ENCODE data around the gene SLAMF6. TPM values are rescaled to one million over a fixed set of nuclear protein-coding genes. Genes with fewer than 3 reads are reported as not detected.
A peak's percentile ranks its signal among the peaks of the same experiment; 100 is the strongest.
"Not testable (repeated sequence)": the region's sequence is repeated elsewhere in the genome, so short reads cannot be mapped to it uniquely, and the experiment has no call there.

The SLAMF6 gene
- total RNA-seq, 3 donors from 2014 or later = 19.4 to 26.6 (median 19.6) TPM

- peaks cover 27% of the 10 kb centered on the region for H3K36me3 Mint-ChIP-seq (ENCODE audit: insufficient read depth)
These were observed 39.4 kb downstream of the SLAMF6 start for GRCh38 chr1:160483505-160484185.

GRCh38 chr1:160481979-160482596, 41.0 kb downstream of the SLAMF6 start:
- Mint-ChIP-seq H3K4me1 (ENCODE audit: low read depth) (peaks cover 47% of the 10 kb centered on the region), H3K27me3 (ENCODE audit: low read depth) (no peaks in the 10 kb centered on the region), H3K9me3 (peaks cover 13% of the 10 kb centered on the region), H3K4me3 (no peak overlapping the region), H3K36me3 (ENCODE audit: insufficient read depth) (peaks cover 19% of the 10 kb centered on the region)
- ATAC-seq = no peak
- no peak for DNase-seq

More at GRCh38 chr1:160483505-160484185, 39.4 kb downstream of the SLAMF6 start:
- Mint-ChIP-seq H3K9me3 (peaks cover 13% of the 10 kb centered on the region), H3K4me1 (ENCODE audit: low read depth) (peaks cover 53% of the 10 kb centered on the region), H3K4me3 (no peak overlapping the region), H3K27me3 (ENCODE audit: low read depth) (no peaks in the 10 kb centered on the region)
- no peak for DNase-seq
- peak; percentile 51 to 58 for ATAC-seq

- H3K4me3 Mint-ChIP-seq; ATAC-seq; H3K27me3 Mint-ChIP-seq (ENCODE audit: low read depth); H3K36me3 Mint-ChIP-seq (ENCODE audit: insufficient read depth): not testable (repeated sequence)
- Mint-ChIP-seq H3K9me3 (peaks cover 13% of the 10 kb centered on the region), H3K4me1 (ENCODE audit: low read depth) (peaks cover 47% of the 10 kb centered on the region)
- peak; percentile 9 for DNase-seq
These were observed 42.3 kb downstream of the SLAMF6 start for GRCh38 chr1:160480781-160481180.

- H3K9me3 Mint-ChIP-seq = peaks cover 13% of the 10 kb centered on the region
- DNase-seq; H3K4me3 Mint-ChIP-seq; H3K27me3 Mint-ChIP-seq (ENCODE audit: low read depth); ATAC-seq; H3K36me3 Mint-ChIP-seq (ENCODE audit: insufficient read depth): not testable (repeated sequence)
- H3K4me1 Mint-ChIP-seq (ENCODE audit: low read depth) = peaks cover 40% of the 10 kb centered on the region
These were observed 44.0 kb downstream of the SLAMF6 start for GRCh38 chr1:160479091-160479490.

GRCh38 chr1:160474392-160475242, 48.4 kb downstream of the SLAMF6 start:
- H3K36me3 Mint-ChIP-seq (ENCODE audit: insufficient read depth) = no peaks in the 10 kb centered on the region
- ATAC-seq (peak; percentile 92 to 97), DNase-seq (no peak)
- no peak overlapping the region for H3K4me3 Mint-ChIP-seq
- peaks cover 4% of the 10 kb centered on the region for H3K9me3 Mint-ChIP-seq
- H3K27me3 Mint-ChIP-seq (ENCODE audit: low read depth) = no peaks in the 10 kb centered on the region
- peaks cover 7% of the 10 kb centered on the region for H3K4me1 Mint-ChIP-seq (ENCODE audit: low read depth)

- ATAC-seq = no peak
- no peaks in the 10 kb centered on the region for H3K27me3 Mint-ChIP-seq (ENCODE audit: low read depth)
- no peaks in the 10 kb centered on the region for H3K36me3 Mint-ChIP-seq (ENCODE audit: insufficient read depth)
- no peak overlapping the region for H3K4me3 Mint-ChIP-seq
- no peaks in the 10 kb centered on the region for H3K9me3 Mint-ChIP-seq
- no peak for DNase-seq
- H3K4me1 Mint-ChIP-seq (ENCODE audit: low read depth) = peaks cover 14% of the 10 kb centered on the region
These were observed 50.9 kb downstream of the SLAMF6 start for GRCh38 chr1:160472112-160472511.

GRCh38 chr1:160471253-160471652, 51.8 kb downstream of the SLAMF6 start:
- Mint-ChIP-seq H3K27me3 (ENCODE audit: low read depth) (no peaks in the 10 kb centered on the region), H3K9me3 (no peaks in the 10 kb centered on the region), H3K36me3 (ENCODE audit: insufficient read depth) (no peaks in the 10 kb centered on the region), H3K4me3 (no peak overlapping the region), H3K4me1 (ENCODE audit: low read depth) (peaks cover 22% of the 10 kb centered on the region)
- ATAC-seq (peak; percentile 35 to 36), DNase-seq (no peak)

GRCh38 chr1:160467576-160467975, 55.5 kb downstream of the SLAMF6 start:
- ATAC-seq (peak in 1 of 2 donors; percentile 30), DNase-seq (no peak)
- H3K27me3 Mint-ChIP-seq (ENCODE audit: low read depth) = no peaks in the 10 kb centered on the region
- no peak overlapping the region for H3K4me3 Mint-ChIP-seq
- H3K36me3 Mint-ChIP-seq (ENCODE audit: insufficient read depth) = no peaks in the 10 kb centered on the region
- H3K4me1 Mint-ChIP-seq (ENCODE audit: low read depth) = peaks cover 50% of the 10 kb centered on the region
- H3K9me3 Mint-ChIP-seq = no peaks in the 10 kb centered on the region

- peaks cover 53% of the 10 kb centered on the region for H3K4me1 Mint-ChIP-seq (ENCODE audit: low read depth)
- DNase-seq (no peak), ATAC-seq (no peak)
- H3K27me3 Mint-ChIP-seq (ENCODE audit: low read depth) = no peaks in the 10 kb centered on the region
- H3K4me3 Mint-ChIP-seq = no peak overlapping the region
- H3K9me3 Mint-ChIP-seq = no peaks in the 10 kb centered on the region
- H3K36me3 Mint-ChIP-seq (ENCODE audit: insufficient read depth) = no peaks in the 10 kb centered on the region
These were observed 56.1 kb downstream of the SLAMF6 start for GRCh38 chr1:160466961-160467360.

- Mint-ChIP-seq H3K9me3 (no peaks in the 10 kb centered on the region), H3K4me3 (no peak overlapping the region), H3K4me1 (ENCODE audit: low read depth) (peaks cover 68% of the 10 kb centered on the region), H3K27me3 (ENCODE audit: low read depth) (no peaks in the 10 kb centered on the region), H3K36me3 (ENCODE audit: insufficient read depth) (no peaks in the 10 kb centered on the region)
- ATAC-seq (no peak), DNase-seq (no peak)
These were observed 57.9 kb downstream of the SLAMF6 start for GRCh38 chr1:160465123-160465522.

GRCh38 chr1:160460683-160461287, 62.3 kb downstream of the SLAMF6 start:
- peak; percentile 76 to 77 for ATAC-seq
- H3K4me1 Mint-ChIP-seq (ENCODE audit: low read depth) = peaks cover 78% of the 10 kb centered on the region
- DNase-seq = peak; percentile 29
- no peaks in the 10 kb centered on the region for H3K36me3 Mint-ChIP-seq (ENCODE audit: insufficient read depth)
- peak overlapping the region; percentile 69 for H3K4me3 Mint-ChIP-seq
- no peaks in the 10 kb centered on the region for H3K27me3 Mint-ChIP-seq (ENCODE audit: low read depth)
- H3K9me3 Mint-ChIP-seq = no peaks in the 10 kb centered on the region

GRCh38 chr1:160460214-160460642, 62.8 kb downstream of the SLAMF6 start:
- Mint-ChIP-seq H3K4me3 (peak overlapping the region; percentile 69), H3K27me3 (ENCODE audit: low read depth) (no peaks in the 10 kb centered on the region), H3K4me1 (ENCODE audit: low read depth) (peaks cover 79% of the 10 kb centered on the region), H3K9me3 (no peaks in the 10 kb centered on the region), H3K36me3 (ENCODE audit: insufficient read depth) (no peaks in the 10 kb centered on the region)
- DNase-seq (peak; percentile 21), ATAC-seq (peak; percentile 54 to 55)

GRCh38 chr1:160459687-160460086, 63.4 kb downstream of the SLAMF6 start:
- peak; percentile 39 to 58 for ATAC-seq
- Mint-ChIP-seq H3K9me3 (no peaks in the 10 kb centered on the region), H3K4me3 (peak overlapping the region; percentile 69), H3K36me3 (ENCODE audit: insufficient read depth) (no peaks in the 10 kb centered on the region), H3K4me1 (ENCODE audit: low read depth) (peaks cover 82% of the 10 kb centered on the region), H3K27me3 (ENCODE audit: low read depth) (no peaks in the 10 kb centered on the region)
- no peak for DNase-seq

- H3K4me3 Mint-ChIP-seq = peak overlapping the region; percentile 69
- no peaks in the 10 kb centered on the region for H3K27me3 Mint-ChIP-seq (ENCODE audit: low read depth)
- peaks cover 79% of the 10 kb centered on the region for H3K4me1 Mint-ChIP-seq (ENCODE audit: low read depth)
- no peaks in the 10 kb centered on the region for H3K9me3 Mint-ChIP-seq
- DNase-seq = no peak
- no peaks in the 10 kb centered on the region for H3K36me3 Mint-ChIP-seq (ENCODE audit: insufficient read depth)
- no peak for ATAC-seq
These were observed 64.0 kb downstream of the SLAMF6 start for GRCh38 chr1:160459056-160459455.

All from activated T-cell treated with anti-CD3 and anti-CD28 coated beads, Interleukin-2, amount 50 U/mL, for 4 hours (primary cell).